ENCODE data around the gene NEK6. TPM values are rescaled to one million over a fixed set of nuclear protein-coding genes. Genes with fewer than 3 reads are reported as not detected.

The NEK6 gene
- total and polyA plus RNA-seq, 2 of the 8 experiments (the other 6 are each of a cell fraction or from before 2014, with no cell fraction given): 17.7 to 19.7 TPM

DNA sequence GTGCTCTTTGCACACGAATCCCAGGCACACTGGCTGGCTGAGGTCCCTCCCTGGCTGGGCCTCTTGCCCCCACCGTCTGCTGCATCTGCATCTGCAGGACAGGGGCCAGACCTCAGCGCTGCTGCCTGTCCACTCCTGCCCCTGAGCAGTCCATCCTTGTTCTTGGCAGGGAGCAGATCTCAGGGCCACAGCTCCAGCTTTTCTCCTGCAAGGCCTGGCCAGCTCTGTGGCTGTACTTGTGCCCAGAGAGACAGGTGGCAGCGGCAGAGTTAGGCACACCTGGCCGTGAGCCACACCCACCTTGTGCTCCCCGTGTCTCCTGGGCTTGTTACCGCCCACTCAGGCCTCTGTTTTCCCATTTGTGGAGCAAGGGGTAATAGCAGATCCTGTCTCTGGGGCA, 13.9 kb downstream of the NEK6 start (continued):
- TF ChIP-seq, protein P1, sequence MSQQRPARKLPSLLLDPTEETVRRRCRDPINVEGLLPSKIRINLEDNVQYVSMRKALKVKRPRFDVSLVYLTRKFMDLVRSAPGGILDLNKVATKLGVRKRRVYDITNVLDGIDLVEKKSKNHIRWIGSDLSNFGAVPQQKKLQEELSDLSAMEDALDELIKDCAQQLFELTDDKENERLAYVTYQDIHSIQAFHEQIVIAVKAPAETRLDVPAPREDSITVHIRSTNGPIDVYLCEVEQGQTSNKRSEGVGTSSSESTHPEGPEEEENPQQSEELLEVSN (IDR thresholded peaks at IDR 0.05): no peak
- TF ChIP-seq ZNF274 (IDR thresholded peaks at IDR 0.05; ENCODE audit: borderline replicate concordance, extremely low read depth, low read length) (no peak), TBP (IDR thresholded peaks at IDR 0.05; ENCODE audit: low read depth, low read length) (no peak), SRF (IDR thresholded peaks at IDR 0.05; ENCODE audit: low read depth, low read length) (no peak), RBBP5 (IDR thresholded peaks at IDR 0.05; ENCODE audit: borderline replicate concordance, low read depth, low read length) (no peak), CREB1 (IDR thresholded peaks at IDR 0.05) (no peak)

All from H1 (cell line).